Hepatocyte (in vitro differentiated cells): Measurements from ENCODE around the gene ITIH6. TPM values are rescaled to one million over a fixed set of nuclear protein-coding genes. Genes with fewer than 3 reads are reported as not detected.

ENCODE experiments used
- DNase-seq: peaks from one replicate; pipeline ENCODE4 v3.0.0-alpha.2; 2016; ENCODE audit warnings: low spot score
- H2AFZ ChIP-seq: fragments of 200-600 bp; sonication (generic); 2 replicates; pipeline ENCODE4 v1.6.0; 2016; ENCODE audit warnings: antibody characterized with exemption, mild to moderate bottlenecking
- H3K27ac ChIP-seq: fragments of 200-600 bp; sonication (generic); 2 replicates; pipeline ENCODE4 v1.5.1; 2016; ENCODE audit warnings: mild to moderate bottlenecking
- H3K27me3 ChIP-seq: fragments of 200-600 bp; sonication (generic); 2 replicates; pipeline ENCODE4 v1.6.1; 2016
- H3K36me3 ChIP-seq: fragments of 200-600 bp; sonication (generic); replicated peaks from 2 replicates; pipeline ENCODE4 v1.5.1; 2016; ENCODE audit warnings: low read depth; ENCODE audit not compliant: insufficient read depth
- H3K4me1 ChIP-seq: fragments of 200-600 bp; sonication (generic); 2 replicates; pipeline ENCODE4 v1.5.1; 2016; ENCODE audit warnings: mild to moderate bottlenecking, moderate library complexity; ENCODE audit not compliant: insufficient read depth
- H3K4me2 ChIP-seq: fragments of 200-600 bp; sonication (generic); 2 replicates; pipeline ENCODE4 v1.6.0; 2016
- H3K4me3 ChIP-seq: fragments of 200-600 bp; sonication (generic); 2 replicates; pipeline ENCODE4 v1.5.1; 2016; ENCODE audit warnings: mild to moderate bottlenecking
- H3K79me2 ChIP-seq: fragments of 200-600 bp; sonication (generic); 2 replicates; pipeline ENCODE4 v1.6.0; 2017; ENCODE audit warnings: mild to moderate bottlenecking
- H3K9me2 ChIP-seq: fragments of 200-600 bp; sonication (generic); replicated peaks from 2 replicates; pipeline ENCODE4 v1.6.0; 2017; ENCODE audit warnings: mild to moderate bottlenecking; ENCODE audit not compliant: insufficient read depth
- H3K9me3 ChIP-seq: fragments of 200-600 bp; sonication (generic); 2 replicates; pipeline ENCODE4 v1.5.1; 2016; ENCODE audit warnings: low read depth, mild to moderate bottlenecking
- H4K20me1 ChIP-seq: fragments of 200-600 bp; sonication (generic); 2 replicates; pipeline ENCODE4 v1.6.0; 2016; ENCODE audit warnings: mild to moderate bottlenecking; ENCODE audit not compliant: insufficient read depth, poor library complexity, severe bottlenecking
- EZH2 ChIP-seq: fragments of 200-600 bp; sonication (generic); IDR thresholded peaks from 2 replicates; pipeline ENCODE4 v1.6.1; 2016; ENCODE audit warnings: antibody characterized with exemption, mild to moderate bottlenecking, borderline replicate concordance
- EZH2phosphoT487 ChIP-seq: fragments of 200-600 bp; sonication (generic); IDR thresholded peaks from one replicate; pipeline ENCODE4 v1.6.1; 2018; ENCODE audit warnings: antibody characterized with exemption, mild to moderate bottlenecking, low read depth, moderate library complexity; ENCODE audit not compliant: unreplicated experiment, severe bottlenecking
- WGBS: methylation state at CpG from one replicate; pipeline ENCODE4 v1.1.6; 2016; ENCODE audit warnings: low lambda C conversion rate; ENCODE audit errors: missing lambda C conversion rate; 5-methylcytosine and 5-hydroxymethylcytosine counted together
- polyA plus RNA-seq: library from polyadenylated mRNA; unstranded; fragments of >200 nt; fragmentation: Nextera tagmentation; extraction: Ambion mirVana; gene quantifications from 2 replicates; pipeline ENCODE4 v1.2.1, GENCODE V29; 2016
- total RNA-seq: library from RNA; depleted of rRNA; stranded (reverse); fragments of >200 nt; gene quantifications from 2 replicates; pipeline ENCODE4 v1.2.3, GENCODE V29; 2014
- TF ChIP-seq, protein P1 (sequence below): fragments of 200-600 bp; sonication (generic); IDR thresholded peaks from 2 replicates; pipeline ENCODE4 v1.5.1; 2016; ENCODE audit warnings: antibody characterized with exemption, mild to moderate bottlenecking; ENCODE audit not compliant: poor library complexity

The ITIH6 gene
- total and polyA plus RNA-seq, 2 experiments from 2014 or later = not detected

- H3K4me1 ChIP-seq = no peaks in the 10 kb centered on the region
- H3K79me2 ChIP-seq = no peaks in the 10 kb centered on the region
- H4K20me1 ChIP-seq = peaks cover 7% of the 10 kb centered on the region
- H3K27me3 ChIP-seq = no peaks in the 10 kb centered on the region
- 68% methylated on average over 8 of the region's 8 CpGs for WGBS
- no peak overlapping the region for H2AFZ ChIP-seq
- H3K36me3 ChIP-seq = no peaks in the 10 kb centered on the region
- no peak overlapping the region for H3K4me2 ChIP-seq
- no peak overlapping the region for H3K27ac ChIP-seq
- no peak for TF ChIP-seq EZH2
- TF ChIP-seq, protein P1, sequence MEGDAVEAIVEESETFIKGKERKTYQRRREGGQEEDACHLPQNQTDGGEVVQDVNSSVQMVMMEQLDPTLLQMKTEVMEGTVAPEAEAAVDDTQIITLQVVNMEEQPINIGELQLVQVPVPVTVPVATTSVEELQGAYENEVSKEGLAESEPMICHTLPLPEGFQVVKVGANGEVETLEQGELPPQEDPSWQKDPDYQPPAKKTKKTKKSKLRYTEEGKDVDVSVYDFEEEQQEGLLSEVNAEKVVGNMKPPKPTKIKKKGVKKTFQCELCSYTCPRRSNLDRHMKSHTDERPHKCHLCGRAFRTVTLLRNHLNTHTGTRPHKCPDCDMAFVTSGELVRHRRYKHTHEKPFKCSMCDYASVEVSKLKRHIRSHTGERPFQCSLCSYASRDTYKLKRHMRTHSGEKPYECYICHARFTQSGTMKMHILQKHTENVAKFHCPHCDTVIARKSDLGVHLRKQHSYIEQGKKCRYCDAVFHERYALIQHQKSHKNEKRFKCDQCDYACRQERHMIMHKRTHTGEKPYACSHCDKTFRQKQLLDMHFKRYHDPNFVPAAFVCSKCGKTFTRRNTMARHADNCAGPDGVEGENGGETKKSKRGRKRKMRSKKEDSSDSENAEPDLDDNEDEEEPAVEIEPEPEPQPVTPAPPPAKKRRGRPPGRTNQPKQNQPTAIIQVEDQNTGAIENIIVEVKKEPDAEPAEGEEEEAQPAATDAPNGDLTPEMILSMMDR = no peak
- no peak for DNase-seq
- no peak overlapping the region for H3K4me3 ChIP-seq
- no peaks in the 10 kb centered on the region for H3K9me2 ChIP-seq
- no peaks in the 10 kb centered on the region for H3K9me3 ChIP-seq
These were observed 21.1 kb upstream of the ITIH6 start for GRCh38 chrX:54819201-54819600.

DNA sequence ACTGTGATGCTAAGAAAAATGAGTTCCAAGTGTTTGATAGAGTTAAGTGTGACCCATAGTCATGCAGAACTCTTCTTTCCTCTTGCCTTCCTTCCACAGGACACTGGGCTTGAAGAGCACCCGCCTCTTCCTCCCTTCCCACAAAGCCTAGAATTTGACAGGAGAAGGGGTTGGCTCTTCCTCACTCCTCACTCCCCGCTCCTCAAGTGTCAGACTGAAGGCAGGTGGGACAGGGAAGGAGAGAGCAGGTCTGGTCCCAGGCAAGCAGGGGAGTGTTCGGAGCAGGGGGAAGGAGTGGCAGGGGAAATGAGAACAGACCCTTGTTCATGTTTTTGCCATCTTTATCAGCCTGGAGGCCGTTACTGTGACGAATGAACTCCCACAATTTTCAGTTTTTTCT is 20.2 kb upstream of the ITIH6 start:
- no peaks in the 10 kb centered on the region for H3K36me3 ChIP-seq
- H3K9me3 ChIP-seq = no peaks in the 10 kb centered on the region
- 55% methylated on average over 5 of the region's 5 CpGs for WGBS
- H3K4me1 ChIP-seq = no peaks in the 10 kb centered on the region
- no peak overlapping the region for H2AFZ ChIP-seq
- H3K9me2 ChIP-seq = no peaks in the 10 kb centered on the region
- H3K4me3 ChIP-seq = no peak overlapping the region
- no peak for DNase-seq
- peaks cover 7% of the 10 kb centered on the region for H4K20me1 ChIP-seq
- H3K4me2 ChIP-seq = no peak overlapping the region
- H3K79me2 ChIP-seq = no peaks in the 10 kb centered on the region
- H3K27me3 ChIP-seq = no peaks in the 10 kb centered on the region
- no peak overlapping the region for H3K27ac ChIP-seq
- no peak for TF ChIP-seq EZH2phosphoT487
- TF ChIP-seq EZH2 = no peak
- TF ChIP-seq, protein P1 = no peak

- Histone ChIP-seq H3K36me3 (no peaks in the 10 kb centered on the region), H3K9me2 (no peaks in the 10 kb centered on the region), H3K27ac (no peak overlapping the region), H2AFZ (no peak overlapping the region), H3K4me1 (no peaks in the 10 kb centered on the region), H3K79me2 (no peaks in the 10 kb centered on the region), H3K9me3 (no peaks in the 10 kb centered on the region), H3K27me3 (no peaks in the 10 kb centered on the region), H3K4me2 (no peak overlapping the region), H3K4me3 (no peak overlapping the region), H4K20me1 (peaks cover 14% of the 10 kb centered on the region)
- 80% methylated on average over 7 of the region's 7 CpGs for WGBS
- TF ChIP-seq EZH2phosphoT487 = no peak
- TF ChIP-seq, protein P1 = no peak
- DNase-seq = peak; percentile 6
These were observed 19.3 kb upstream of the ITIH6 start for GRCh38 chrX:54817220-54817820.

- no peaks in the 10 kb centered on the region for H3K9me3 ChIP-seq
- H3K4me3 ChIP-seq = no peak overlapping the region
- no peak overlapping the region for H2AFZ ChIP-seq
- H3K36me3 ChIP-seq = no peaks in the 10 kb centered on the region
- no peaks in the 10 kb centered on the region for H3K27me3 ChIP-seq
- H3K79me2 ChIP-seq = peaks cover 25% of the 10 kb centered on the region
- 79% methylated on average over 3 of the region's 3 CpGs for WGBS
- no peak overlapping the region for H3K27ac ChIP-seq
- H3K9me2 ChIP-seq = no peaks in the 10 kb centered on the region
- DNase-seq = no peak
- peaks cover 45% of the 10 kb centered on the region for H4K20me1 ChIP-seq
- TF ChIP-seq EZH2 (no peak), EZH2phosphoT487 (no peak)
- TF ChIP-seq, protein P1 = no peak
- H3K4me1 ChIP-seq = peaks cover 4% of the 10 kb centered on the region
- H3K4me2 ChIP-seq = no peak overlapping the region
These were observed 14.3 kb upstream of the ITIH6 start for GRCh38 chrX:54812306-54812705.
